Caco-2 (cell line): ENCODE results near the gene STX5. TPM values are rescaled to one million over a fixed set of nuclear protein-coding genes. Genes with fewer than 3 reads are reported as not detected.
"Not testable (repeated sequence)": the region's sequence is repeated elsewhere in the genome, so short reads cannot be mapped to it uniquely, and the experiment has no call there.

Experiments
- BruUV-seq: library from RNA; stranded (reverse); fragments of 400-500 nt; replicated peaks from 2 replicates; lab custom pipeline; 2021; lab: Mats Ljungman, UMichigan
- CTCF ChIA-PET: fragments of 300-600 bp; sonication (Branson Sonifier 250); formaldehyde crosslinking; loops from one replicate; lab custom pipeline; 2022; ENCODE audit warnings: antibody characterized with exemption; lab: Charles Lee
- POLR2A ChIA-PET: fragments of 300-600 bp; sonication (Branson Sonifier 250); formaldehyde crosslinking; loops from one replicate; lab custom pipeline; 2022; ENCODE audit warnings: antibody characterized with exemption; lab: Charles Lee
- DNase-seq, 2 experiments: peaks; one replicate each; pipeline versions ENCODE4 v3.0.0 to v3.0.0-alpha.2; 2020 to 2022
- H3K27me3 ChIP-seq: replicated peaks from 2 replicates; pipeline ENCODE4 v1.6.0; 2011; ENCODE audit warnings: low read length; ENCODE audit not compliant: control insufficient read depth, insufficient read depth
- H3K36me3 ChIP-seq: 2 replicates; pipeline ENCODE4 v1.5.1; 2011; ENCODE audit warnings: low read length; ENCODE audit not compliant: control insufficient read depth, insufficient read depth
- H3K4me1 ChIP-seq: fragments of 250-450 bp; sonication (Bioruptor Pico); 2 replicates; pipeline ENCODE4 v1.5.1; 2020; ENCODE audit warnings: mild to moderate bottlenecking
- H3K4me3 ChIP-seq: 2 replicates; pipeline ENCODE4 v1.5.1; 2011; ENCODE audit warnings: low read depth, mild to moderate bottlenecking, control low read depth, low read length
- H3K9me3 ChIP-seq: fragments of 250-450 bp; sonication (Bioruptor Pico); 2 replicates; pipeline ENCODE4 v1.5.1; 2020; ENCODE audit warnings: mild to moderate bottlenecking, moderate library complexity
- H3K27ac Mint-ChIP-seq: one replicate; pipeline ENCODE4 v1.8.0; 2022; ENCODE audit warnings: mixed read lengths; ENCODE audit not compliant: unreplicated experiment
- H3K27me3 Mint-ChIP-seq: one replicate; pipeline ENCODE4 v1.8.0; 2022; ENCODE audit warnings: mixed read lengths; ENCODE audit not compliant: insufficient read depth, unreplicated experiment
- H3K36me3 Mint-ChIP-seq: one replicate; pipeline ENCODE4 v1.8.0; 2022; ENCODE audit warnings: mild to moderate bottlenecking, mixed read lengths; ENCODE audit not compliant: insufficient read depth, unreplicated experiment
- H3K4me1 Mint-ChIP-seq: one replicate; pipeline ENCODE4 v1.8.0; 2022; ENCODE audit warnings: low read depth, mixed read lengths; ENCODE audit not compliant: unreplicated experiment
- H3K4me3 Mint-ChIP-seq: one replicate; pipeline ENCODE4 v1.8.0; 2022; ENCODE audit warnings: mild to moderate bottlenecking, moderate library complexity, mixed read lengths; ENCODE audit not compliant: unreplicated experiment
- H3K9me3 Mint-ChIP-seq: one replicate; pipeline ENCODE4 v1.8.0; 2022; ENCODE audit warnings: mixed read lengths; ENCODE audit not compliant: unreplicated experiment
- intact Hi-C: fragments of 100-400 bp; cut with micrococcal nuclease; formaldehyde crosslinking; loops from one replicate; pipeline ENCODE4 v1.10.0; 2022; ENCODE audit not compliant: unreplicated experiment
- total RNA-seq: library from RNA; stranded (reverse); gene quantifications from 2 replicates; pipeline ENCODE4 v1.2.3, GENCODE V29; 2022
- TF ChIP-seq, protein P1 (sequence below), 2 experiments: fragments of 200-600 bp in 1 of 2; IDR thresholded peaks; 1 replicate in 1 of 2; 2 replicates in 1 of 2; pipeline versions ENCODE4 v1.5.1 to v1.8.0; 2011 to 2022; ENCODE audit warnings: antibody characterized with exemption in 1 of 2, control low read depth in 1 of 2, inconsistent platforms in 1 of 2, low read depth in 1 of 2, low read length in 1 of 2, mild to moderate bottlenecking in 1 of 2, moderate library complexity in 1 of 2; ENCODE audit not compliant: insufficient read depth in 1 of 2, severe bottlenecking in 1 of 2, unreplicated experiment in 1 of 2

Gene STX5
- total RNA-seq, 1 experiment from 2014 or later: 44.2 TPM

DNA sequence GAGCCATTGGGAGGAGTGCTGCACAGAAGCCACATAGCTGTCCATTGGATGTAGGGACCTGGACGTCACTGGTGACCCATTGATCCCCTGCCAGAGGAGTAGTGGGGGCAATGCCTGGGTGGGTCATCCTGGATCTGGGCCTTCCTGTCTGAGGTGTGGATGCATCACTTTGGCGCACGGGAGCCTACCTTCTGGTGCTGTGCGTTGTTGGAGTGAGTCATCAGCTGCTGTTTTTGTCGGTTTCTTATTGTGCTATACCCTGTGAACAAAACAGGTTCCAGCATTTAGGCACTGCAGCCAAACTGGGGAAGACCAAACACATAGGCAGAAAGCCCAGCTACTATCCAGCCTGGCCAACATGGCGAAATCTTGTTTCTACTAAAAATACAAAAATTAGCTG lies 57.4 kb downstream of the STX5 start:
- peaks cover 1% of the 10 kb centered on the region for H3K36me3 ChIP-seq
- Mint-ChIP-seq H3K4me1 (no peaks in the 10 kb centered on the region), H3K36me3 (peaks cover 52% of the 10 kb centered on the region), H3K27ac (no peak overlapping the region), H3K9me3 (no peaks in the 10 kb centered on the region), H3K27me3 (no peaks in the 10 kb centered on the region), H3K4me3 (no peak overlapping the region)
- H3K4me1 ChIP-seq: peaks cover 6% of the 10 kb centered on the region
- H3K9me3 ChIP-seq: no peaks in the 10 kb centered on the region
- H3K4me3 ChIP-seq: no peak overlapping the region
- ChIA-PET CTCF (interaction anchor here (0.5 to 1.0 kb wide), 2 partner anchors 13 to 22 kb away, joined by 5 read pairs; partner anchors contain the start of gene POLR2G), POLR2A (interaction anchor here (0.7 kb wide), 1 partner anchor 10 kb away, joined by 8 read pairs; no protein-coding TSS in a partner anchor)
- TF ChIP-seq, protein P1, sequence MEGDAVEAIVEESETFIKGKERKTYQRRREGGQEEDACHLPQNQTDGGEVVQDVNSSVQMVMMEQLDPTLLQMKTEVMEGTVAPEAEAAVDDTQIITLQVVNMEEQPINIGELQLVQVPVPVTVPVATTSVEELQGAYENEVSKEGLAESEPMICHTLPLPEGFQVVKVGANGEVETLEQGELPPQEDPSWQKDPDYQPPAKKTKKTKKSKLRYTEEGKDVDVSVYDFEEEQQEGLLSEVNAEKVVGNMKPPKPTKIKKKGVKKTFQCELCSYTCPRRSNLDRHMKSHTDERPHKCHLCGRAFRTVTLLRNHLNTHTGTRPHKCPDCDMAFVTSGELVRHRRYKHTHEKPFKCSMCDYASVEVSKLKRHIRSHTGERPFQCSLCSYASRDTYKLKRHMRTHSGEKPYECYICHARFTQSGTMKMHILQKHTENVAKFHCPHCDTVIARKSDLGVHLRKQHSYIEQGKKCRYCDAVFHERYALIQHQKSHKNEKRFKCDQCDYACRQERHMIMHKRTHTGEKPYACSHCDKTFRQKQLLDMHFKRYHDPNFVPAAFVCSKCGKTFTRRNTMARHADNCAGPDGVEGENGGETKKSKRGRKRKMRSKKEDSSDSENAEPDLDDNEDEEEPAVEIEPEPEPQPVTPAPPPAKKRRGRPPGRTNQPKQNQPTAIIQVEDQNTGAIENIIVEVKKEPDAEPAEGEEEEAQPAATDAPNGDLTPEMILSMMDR (IDR thresholded peaks at IDR 0.05; ENCODE audit: insufficient read depth in 1 of 2, low read depth in 1 of 2, low read length in 1 of 2, severe bottlenecking in 1 of 2, unreplicated experiment in 1 of 2): no peak
- intact Hi-C loops: no loop called here
- no peaks in the 10 kb centered on the region for H3K27me3 ChIP-seq
- DNase-seq: no peak
- no TSS peak for BruUV-seq

DNA sequence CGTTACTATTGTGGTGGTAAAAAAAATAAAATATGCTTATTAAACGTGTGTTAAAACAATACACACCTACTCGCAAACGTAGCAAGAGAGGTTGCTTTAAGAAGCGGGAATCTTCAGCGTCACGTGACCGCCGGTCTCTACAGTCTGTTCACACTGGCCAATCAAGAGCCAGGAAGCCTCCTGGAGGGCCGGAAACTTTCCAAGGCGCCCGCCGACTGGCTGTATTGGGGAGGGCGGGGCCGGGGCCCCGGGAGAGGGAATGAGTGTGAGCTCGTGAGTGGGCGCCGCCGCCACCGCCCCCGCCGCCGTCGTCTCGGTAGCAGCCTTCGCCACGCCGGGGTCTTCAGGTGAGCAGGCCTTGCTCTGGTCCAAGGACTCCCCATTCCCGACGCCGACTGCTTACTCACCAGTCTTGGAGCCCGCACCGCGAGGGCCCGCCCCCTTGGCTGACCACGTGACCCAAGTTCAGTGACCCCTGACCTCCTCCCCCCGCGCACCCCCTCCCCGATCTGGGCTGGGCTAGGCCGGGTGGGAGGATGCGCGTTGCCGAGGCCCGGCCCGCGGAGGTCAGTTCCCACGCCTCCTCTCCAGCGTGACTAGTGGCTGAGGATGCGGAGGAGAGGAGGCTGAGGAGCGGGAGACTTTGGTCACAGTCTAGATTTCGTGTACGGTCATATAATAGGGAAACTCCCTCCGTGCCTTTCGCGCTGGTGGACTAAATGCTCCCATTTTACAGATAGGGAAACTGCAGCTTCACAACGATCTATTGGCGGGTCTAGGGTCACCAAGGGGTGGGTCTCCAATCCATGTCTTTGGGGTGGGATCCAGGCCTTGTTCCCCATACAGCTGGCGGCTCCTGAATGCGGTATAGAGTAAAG lies 60.5 kb downstream of the STX5 start, which contains the start of gene TAF6L:
Gene TAF6L (plus strand): TSS at position 253 of the 878 bp plus-strand sequence. CDS start 4,388 bp downstream, outside the sequence.
- peak within 1 kb of the TSS; percentile 81 for H3K4me3 ChIP-seq
- CTCF ChIA-PET: interaction anchor here (0.5 to 4.1 kb wide), 12 partner anchors 10 to 249 kb away, joined by 3 to 25 read pairs (median 4); partner anchors contain the start of genes C11orf98, POLR2G, TMEM179B and TUT1
- Mint-ChIP-seq H3K36me3 (peaks cover 45% of the 10 kb centered on the region), H3K9me3 (no peaks in the 10 kb centered on the region), H3K4me1 (no peaks in the 10 kb centered on the region), H3K4me3 (peak within 1 kb of the TSS; percentile 92), H3K27ac (peak within 1 kb of the TSS; percentile 99), H3K27me3 (no peaks in the 10 kb centered on the region)
- H3K9me3 ChIP-seq: no peaks in the 10 kb centered on the region
- intact Hi-C loops: loop anchor here (1.0 to 2.0 kb wide), 2 partner anchors 15 to 43 kb away; partner anchors contain the start of gene TTC9C
- POLR2A ChIA-PET: interaction anchor here (0.6 to 2.4 kb wide), 12 partner anchors 10 to 110 kb away, joined by 3 to 21 read pairs (median 6); partner anchors contain the start of genes HNRNPUL2, LBHD1, POLR2G and TMEM179B
- H3K36me3 ChIP-seq: peaks cover 3% of the 10 kb centered on the region; the same call in 1 of the 2 replicates
- TF ChIP-seq, protein P1 (IDR thresholded peaks at IDR 0.05; ENCODE audit: insufficient read depth in 1 of 2, low read depth in 1 of 2, low read length in 1 of 2, severe bottlenecking in 1 of 2, unreplicated experiment in 1 of 2): no peak
- BruUV-seq: TSS peak; percentile 74
- peak; percentile 97 to 99 for DNase-seq
- H3K27me3 ChIP-seq: no peaks in the 10 kb centered on the region
- peaks cover 6% of the 10 kb centered on the region for H3K4me1 ChIP-seq

DNA sequence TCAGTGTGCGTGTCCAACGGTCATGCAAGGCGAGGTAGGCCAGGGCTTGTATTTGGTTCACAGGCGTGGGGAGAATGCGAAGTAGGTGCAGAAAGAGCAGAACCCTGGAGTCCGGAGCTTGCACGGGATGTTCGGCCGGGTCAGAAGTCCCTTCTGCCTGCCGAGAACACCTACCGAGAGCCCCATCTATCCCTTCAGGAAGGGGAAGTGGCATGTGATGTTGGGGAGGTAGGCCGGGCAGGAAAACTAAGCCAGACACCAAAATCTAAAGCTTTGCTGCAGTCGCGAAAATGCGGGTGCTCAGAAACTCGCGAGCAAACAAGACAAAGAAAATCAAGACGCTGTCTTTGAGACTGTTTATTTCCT lies 61.1 kb downstream of the STX5 start:
- H3K4me1 ChIP-seq: peaks cover 6% of the 10 kb centered on the region
- no peaks in the 10 kb centered on the region for H3K4me1 Mint-ChIP-seq
- no peaks in the 10 kb centered on the region for H3K27me3 ChIP-seq
- intact Hi-C loops: loop anchor here (1.0 to 2.0 kb wide), 2 partner anchors 16 to 42 kb away; partner anchors contain the start of gene TTC9C
- 0 out of 2 replicates have a peak, but pooled peaks cover 3% of the 10 kb centered on the region for H3K36me3 ChIP-seq
- BruUV-seq: TSS peak; percentile 47
- H3K9me3 ChIP-seq: no peaks in the 10 kb centered on the region
- H3K4me3 ChIP-seq: peak overlapping the region; percentile 81
- TF ChIP-seq, protein P1 (IDR thresholded peaks at IDR 0.05; ENCODE audit: insufficient read depth in 1 of 2, low read depth in 1 of 2, low read length in 1 of 2, severe bottlenecking in 1 of 2, unreplicated experiment in 1 of 2): no peak
- POLR2A ChIA-PET: interaction anchor here (0.6 to 2.4 kb wide), 11 partner anchors 9 to 111 kb away, joined by 3 to 21 read pairs (median 6); partner anchors contain the start of genes C11orf98, CSKMT, HNRNPUL2 and LBHD1
- peak overlapping the region; percentile 92 for H3K4me3 Mint-ChIP-seq
- H3K9me3 Mint-ChIP-seq: no peaks in the 10 kb centered on the region
- H3K27ac Mint-ChIP-seq: peak overlapping the region; percentile 99
- CTCF ChIA-PET: interaction anchor here (0.7 to 4.1 kb wide), 9 partner anchors 9 to 210 kb away, joined by 3 to 25 read pairs (median 4); partner anchors contain the start of genes C11orf98, POLR2G, TMEM179B and TUT1
- H3K27me3 Mint-ChIP-seq: no peaks in the 10 kb centered on the region
- peaks cover 47% of the 10 kb centered on the region for H3K36me3 Mint-ChIP-seq
- peak; percentile 47 to 53 for DNase-seq

DNA sequence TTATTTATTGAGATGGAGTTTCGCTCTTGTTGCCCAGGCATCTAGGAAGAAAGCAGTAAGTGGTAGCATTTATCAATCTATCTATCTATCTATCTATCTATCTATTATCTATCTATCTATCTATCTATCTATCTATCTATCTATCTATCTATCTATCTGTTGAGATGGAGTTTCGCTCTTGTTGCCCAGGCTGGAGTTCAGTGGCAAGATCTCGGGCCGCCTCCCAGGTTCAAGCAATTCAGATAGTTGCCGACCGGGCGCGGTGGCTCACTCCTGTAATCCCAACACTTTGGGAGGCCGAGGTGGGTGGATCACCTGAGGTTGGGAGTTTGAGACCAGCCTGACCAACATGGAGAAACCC lies 71.0 kb downstream of the STX5 start:
- intact Hi-C loops: loop anchor here (1.0 to 2.0 kb wide), 3 partner anchors 8 to 26 kb away; partner anchors contain the start of gene TMEM179B
- H3K9me3 ChIP-seq, H3K27me3 ChIP-seq, H3K27me3 Mint-ChIP-seq, H3K4me1 ChIP-seq, DNase-seq, H3K9me3 Mint-ChIP-seq, BruUV-seq, H3K36me3 ChIP-seq: not testable (repeated sequence)
- ChIA-PET CTCF (interaction anchor here (1.0 to 1.9 kb wide), 3 partner anchors 10 to 26 kb away, joined by 5 to 16 read pairs (median 8); partner anchors contain the start of genes TAF6L and TMEM179B), POLR2A (interaction anchor here (0.6 to 2.0 kb wide), 7 partner anchors 10 to 169 kb away, joined by 3 to 21 read pairs (median 4); partner anchors contain the start of genes C11orf98, CSKMT, HNRNPUL2 and MTA2)
- peak overlapping the region; percentile 96 for H3K27ac Mint-ChIP-seq
- H3K36me3 Mint-ChIP-seq: peaks cover 14% of the 10 kb centered on the region
- peak overlapping the region; percentile 99 for H3K4me3 Mint-ChIP-seq
- peaks cover 13% of the 10 kb centered on the region for H3K4me1 Mint-ChIP-seq
- H3K4me3 ChIP-seq: peak overlapping the region; percentile 23
